Measurements from ENCODE around the gene GALT.

GALT gene

DNA sequence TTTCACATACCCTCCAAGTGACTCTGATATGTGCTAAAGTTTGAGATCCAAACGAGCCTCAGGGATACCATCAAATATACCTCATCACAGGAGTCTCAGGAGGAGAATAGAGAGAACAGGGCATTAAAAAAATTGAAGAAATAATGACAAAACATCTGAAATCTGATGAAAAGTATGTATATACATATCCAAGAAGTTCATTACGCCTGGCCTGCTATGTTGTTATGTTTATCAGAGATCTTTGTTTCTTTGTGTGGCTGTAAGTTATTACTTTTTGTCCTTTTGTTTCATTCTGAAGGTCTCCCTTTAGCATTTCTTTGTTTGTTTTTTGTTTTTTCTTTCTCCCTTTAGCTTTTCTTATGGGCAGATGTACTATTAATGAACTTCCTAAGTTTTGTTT lies 47.1 kb downstream of the GALT start:
- H3K36me3 ChIP-seq (ENCODE audit: insufficient read depth, low read length), result no peaks in the 10 kb centered on the region
- DNase-seq (no peak), ATAC-seq (ENCODE audit: insufficient read depth, low read depth) (no peak)
- no peak for TF ChIP-seq EZH2 (IDR thresholded peaks at IDR 0.05; ENCODE audit: borderline replicate concordance, low read depth, low read length, severe bottlenecking)
- TF ChIP-seq CTCF (IDR thresholded peaks at IDR 0.05; ENCODE audit: borderline replicate concordance, extremely low read depth, low read length, poor library complexity, severe bottlenecking), result no peak
- no peak overlapping the region for H3K9ac ChIP-seq (ENCODE audit: low read depth, low read length)
- H3K4me2 ChIP-seq (ENCODE audit: insufficient read depth, low read length), result no peak overlapping the region
- peaks cover 9% of the 10 kb centered on the region for H3K27me3 ChIP-seq (ENCODE audit: insufficient read depth, low read length, poor library complexity)
- H3K4me3 ChIP-seq (ENCODE audit: low read depth in 1 of 2, low read length in 2 of 2), result no peak overlapping the region
- no peaks in the 10 kb centered on the region for H3K4me1 ChIP-seq (ENCODE audit: insufficient read depth, low read length)
- H4K20me1 ChIP-seq (ENCODE audit: insufficient read depth, low read length), result no peaks in the 10 kb centered on the region
- H3K79me2 ChIP-seq (ENCODE audit: insufficient read depth, low read length), result no peaks in the 10 kb centered on the region
- no peak overlapping the region for H3K27ac ChIP-seq (ENCODE audit: low read length)
- no peaks in the 10 kb centered on the region for H3K9me3 ChIP-seq (ENCODE audit: insufficient read depth, low read length, severe bottlenecking)
- H2AFZ ChIP-seq (ENCODE audit: low read depth, low read length), result no peak overlapping the region

DNA sequence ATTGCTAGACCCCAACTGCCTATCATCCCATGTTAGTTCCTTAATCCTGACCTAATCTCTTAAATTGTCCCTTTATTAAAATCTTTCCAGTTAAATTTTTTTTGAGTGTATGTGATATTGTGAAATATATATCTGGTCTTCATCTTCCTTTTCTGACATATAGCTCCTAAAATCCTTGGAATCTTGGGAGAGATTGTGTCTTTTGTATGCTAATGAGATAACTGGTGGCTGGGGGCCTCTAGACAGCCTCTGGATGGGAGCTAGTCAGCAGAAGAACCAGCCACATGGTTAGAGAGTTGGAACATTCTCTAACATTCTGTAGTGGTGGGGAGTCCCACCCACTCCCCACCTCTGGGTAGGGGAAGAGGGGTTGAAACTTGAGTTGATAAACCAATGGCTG lies 48.3 kb downstream of the GALT start:
- Histone ChIP-seq H4K20me1 (ENCODE audit: insufficient read depth, low read length) (no peaks in the 10 kb centered on the region), H3K27ac (ENCODE audit: low read length) (no peak overlapping the region), H3K79me2 (ENCODE audit: insufficient read depth, low read length) (no peaks in the 10 kb centered on the region), H3K4me2 (ENCODE audit: insufficient read depth, low read length) (no peak overlapping the region), H2AFZ (ENCODE audit: low read depth, low read length) (no peak overlapping the region), H3K36me3 (ENCODE audit: insufficient read depth, low read length) (no peaks in the 10 kb centered on the region), H3K4me1 (ENCODE audit: insufficient read depth, low read length) (no peaks in the 10 kb centered on the region), H3K9ac (ENCODE audit: low read depth, low read length) (no peak overlapping the region), H3K4me3 (ENCODE audit: low read depth in 1 of 2, low read length in 2 of 2) (no peak overlapping the region), H3K9me3 (ENCODE audit: insufficient read depth, low read length, severe bottlenecking) (no peaks in the 10 kb centered on the region), H3K27me3 (ENCODE audit: insufficient read depth, low read length, poor library complexity) (peaks cover 4% of the 10 kb centered on the region)
- TF ChIP-seq EZH2 (IDR thresholded peaks at IDR 0.05; ENCODE audit: borderline replicate concordance, low read depth, low read length, severe bottlenecking) (no peak), CTCF (IDR thresholded peaks at IDR 0.05; ENCODE audit: borderline replicate concordance, extremely low read depth, low read length, poor library complexity, severe bottlenecking) (no peak)
- DNase-seq, result no peak
- ATAC-seq (ENCODE audit: insufficient read depth, low read depth), result no peak

Measured in DND-41 (cell line).